22Rv1 (cell line): ENCODE data around the gene ZFP3.

Experiments used
- ZFX ChIP-seq: fragments of 450-650 bp; IDR thresholded peaks from 2 replicates; pipeline ENCODE4 v1.6.1; 2017; ENCODE audit warnings: antibody characterized with exemption, borderline replicate concordance
- TF ChIP-seq, protein P1 (sequence below): fragments of 450-650 bp; IDR thresholded peaks from 2 replicates; pipeline ENCODE4 v1.5.1; 2017; ENCODE audit warnings: mild to moderate bottlenecking

DNA sequence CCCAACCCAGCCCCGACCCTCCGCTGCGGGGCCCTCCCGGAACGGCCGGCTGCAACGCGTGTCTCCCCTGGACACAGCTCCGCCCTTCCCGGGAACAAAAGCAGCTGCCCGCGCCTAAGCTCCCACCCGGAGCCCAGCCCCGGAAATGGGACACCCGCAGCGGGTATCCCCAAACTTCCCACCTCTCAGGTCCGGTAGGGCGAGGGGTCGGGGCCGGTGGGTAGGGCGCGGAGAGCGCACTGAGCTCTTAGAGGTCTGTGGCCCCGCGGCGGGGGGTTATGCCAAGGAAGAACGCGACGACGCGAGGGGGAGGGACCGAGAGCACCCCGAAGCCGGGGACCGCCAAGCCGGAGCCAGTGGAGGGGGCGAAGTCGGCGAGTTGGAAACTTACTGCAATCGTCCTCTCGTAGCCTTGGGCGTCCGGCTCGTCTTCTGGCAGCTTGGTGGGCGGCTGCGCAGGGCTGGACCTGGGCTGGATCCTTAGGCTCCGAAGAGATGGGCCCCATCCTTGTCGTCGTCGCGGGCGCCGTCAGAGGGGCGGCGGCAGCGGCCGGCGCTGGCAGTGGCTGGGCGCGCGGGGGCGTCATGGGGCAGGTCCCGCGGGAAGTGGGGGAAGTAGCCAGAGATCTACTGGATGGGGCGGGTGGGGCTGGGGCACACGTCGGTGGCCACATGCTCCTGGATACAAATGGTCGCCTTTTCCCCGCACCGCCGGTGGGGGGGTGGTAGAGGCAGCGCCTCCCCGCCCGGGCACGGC, 44.5 kb downstream of the ZFP3 start:
- TF ChIP-seq, protein P1, sequence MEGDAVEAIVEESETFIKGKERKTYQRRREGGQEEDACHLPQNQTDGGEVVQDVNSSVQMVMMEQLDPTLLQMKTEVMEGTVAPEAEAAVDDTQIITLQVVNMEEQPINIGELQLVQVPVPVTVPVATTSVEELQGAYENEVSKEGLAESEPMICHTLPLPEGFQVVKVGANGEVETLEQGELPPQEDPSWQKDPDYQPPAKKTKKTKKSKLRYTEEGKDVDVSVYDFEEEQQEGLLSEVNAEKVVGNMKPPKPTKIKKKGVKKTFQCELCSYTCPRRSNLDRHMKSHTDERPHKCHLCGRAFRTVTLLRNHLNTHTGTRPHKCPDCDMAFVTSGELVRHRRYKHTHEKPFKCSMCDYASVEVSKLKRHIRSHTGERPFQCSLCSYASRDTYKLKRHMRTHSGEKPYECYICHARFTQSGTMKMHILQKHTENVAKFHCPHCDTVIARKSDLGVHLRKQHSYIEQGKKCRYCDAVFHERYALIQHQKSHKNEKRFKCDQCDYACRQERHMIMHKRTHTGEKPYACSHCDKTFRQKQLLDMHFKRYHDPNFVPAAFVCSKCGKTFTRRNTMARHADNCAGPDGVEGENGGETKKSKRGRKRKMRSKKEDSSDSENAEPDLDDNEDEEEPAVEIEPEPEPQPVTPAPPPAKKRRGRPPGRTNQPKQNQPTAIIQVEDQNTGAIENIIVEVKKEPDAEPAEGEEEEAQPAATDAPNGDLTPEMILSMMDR, result peak; percentile 23
- no peak for TF ChIP-seq ZFX
